Hypothalamus (tissue), 51 donors: ENCODE measurements around the gene ARHGAP28.
A peak's percentile ranks its signal among the peaks of the same experiment; 100 is the strongest.

Source experiments
- DNase-seq, 51 donors: peaks; one replicate each; lab custom pipeline; 2025; lab: John Stamatoyannopoulos, UW

ARHGAP28 gene

GRCh38 chr18:6729247-6730091 lies at the start of gene ARHGAP28:
ARHGAP28 (plus strand) TSS chr18:6729716; CDS start chr18:6729822, 106 bp downstream.
- peak in 44 of 51 donors; percentile 5 to 77 (median 52) for DNase-seq

- no peak for DNase-seq
Observed at GRCh38 chr18:6681331-6681875, 48.1 kb upstream of the ARHGAP28 start.

- DNase-seq: no peak
Observed at GRCh38 chr18:6682437-6683111, 46.9 kb upstream of the ARHGAP28 start.

- DNase-seq: no peak
Observed at GRCh38 chr18:6683112-6683876, 46.2 kb upstream of the ARHGAP28 start.

- DNase-seq: no peak
Observed at GRCh38 chr18:6687676-6688075, 41.8 kb upstream of the ARHGAP28 start.

GRCh38 chr18:6708890-6709289 lies 20.6 kb upstream of the ARHGAP28 start:
- no peak for DNase-seq

GRCh38 chr18:6711467-6711866 lies 18.0 kb upstream of the ARHGAP28 start:
- no peak for DNase-seq

GRCh38 chr18:6712401-6712800 lies 17.1 kb upstream of the ARHGAP28 start:
- DNase-seq: no peak

GRCh38 chr18:6714010-6714409 lies 15.5 kb upstream of the ARHGAP28 start:
- no peak for DNase-seq

- no peak for DNase-seq
Observed at GRCh38 chr18:6718267-6718666, 11.2 kb upstream of the ARHGAP28 start.

- DNase-seq: no peak
Observed at GRCh38 chr18:6719098-6719846, 10.2 kb upstream of the ARHGAP28 start.

- DNase-seq: no peak
Observed at GRCh38 chr18:6719910-6720683, 9.4 kb upstream of the ARHGAP28 start.

- no peak for DNase-seq
Observed at GRCh38 chr18:6721755-6722154, 7.8 kb upstream of the ARHGAP28 start.

- DNase-seq: no peak
Observed at GRCh38 chr18:6722690-6723089, 6.8 kb upstream of the ARHGAP28 start.

- DNase-seq: no peak
Observed at GRCh38 chr18:6724331-6724730, 5.2 kb upstream of the ARHGAP28 start.

- no peak for DNase-seq
Observed at GRCh38 chr18:6728331-6728730, 1.2 kb upstream of the ARHGAP28 start.

GRCh38 chr18:6728809-6729246 lies 688 bp upstream of the ARHGAP28 start:
- no peak for DNase-seq

- DNase-seq: no peak
Observed at GRCh38 chr18:6730416-6731221, 1.1 kb downstream of the ARHGAP28 start.

- DNase-seq: no peak
Observed at GRCh38 chr18:6731222-6731596, 1.7 kb downstream of the ARHGAP28 start.
